Testis (tissue), 2 donors: Measurements from ENCODE around the gene BTN1A1.

ENCODE experiments used
- CTCF ChIP-seq, 3 experiments: fragments of 450-650 bp in 2 of 3; fragments of 200-600 bp in 1 of 3; sonication (generic) in 1 of 3; IDR thresholded peaks; one replicate each; pipeline ENCODE4 v1.5.1; 2016 to 2019; ENCODE audit warnings: antibody characterized with exemption in 3 of 3, mild to moderate bottlenecking in 2 of 3, moderate library complexity in 1 of 3
- POLR2A ChIP-seq: fragments of 450-650 bp; IDR thresholded peaks from one replicate; pipeline ENCODE4 v1.6.1; 2017; ENCODE audit warnings: antibody characterized with exemption, mild to moderate bottlenecking, moderate library complexity

GRCh38 chr6:26537160-26537845, 37.2 kb downstream of the BTN1A1 start:
- TF ChIP-seq CTCF (IDR thresholded peaks at IDR 0.05), result no peak
- TF ChIP-seq POLR2A, result no peak
